Amygdala (tissue), 56 donors: Measurements from ENCODE around the gene PRG3.
"Not testable (repeated sequence)": the region's sequence is repeated elsewhere in the genome, so short reads cannot be mapped to it uniquely, and the experiment has no call there.

Experiments used
- DNase-seq, 56 donors: peaks; one replicate each; lab custom pipeline; 2025; lab: John Stamatoyannopoulos, UW

Gene PRG3

GRCh38 chr11:57344826-57345225 is 36.1 kb downstream of the PRG3 start:
- no peak for DNase-seq

- no peak for DNase-seq
These were observed 37.1 kb downstream of the PRG3 start for GRCh38 chr11:57343825-57344224.

DNA sequence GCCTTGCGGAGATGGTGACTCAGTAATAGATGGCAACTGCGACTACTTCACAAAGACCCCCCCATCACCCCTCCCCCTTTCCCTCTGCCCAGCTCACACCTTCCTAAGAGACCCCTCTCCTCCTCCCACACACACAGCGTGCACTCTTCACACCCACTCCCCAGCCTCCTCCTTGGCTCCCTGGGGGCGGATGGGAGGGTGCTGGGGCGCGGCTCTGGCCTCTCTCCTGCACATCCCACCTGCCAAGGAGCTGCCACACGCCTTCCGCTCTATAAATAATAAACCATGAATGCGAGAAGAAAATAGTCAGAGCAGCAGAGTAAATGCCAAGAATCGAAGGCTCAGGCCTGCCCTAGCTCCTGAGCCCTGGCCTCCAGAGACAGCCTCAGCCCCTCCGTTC is 38.2 kb downstream of the PRG3 start:
- DNase-seq, result peak in 1 of 56 donors; percentile 10

DNA sequence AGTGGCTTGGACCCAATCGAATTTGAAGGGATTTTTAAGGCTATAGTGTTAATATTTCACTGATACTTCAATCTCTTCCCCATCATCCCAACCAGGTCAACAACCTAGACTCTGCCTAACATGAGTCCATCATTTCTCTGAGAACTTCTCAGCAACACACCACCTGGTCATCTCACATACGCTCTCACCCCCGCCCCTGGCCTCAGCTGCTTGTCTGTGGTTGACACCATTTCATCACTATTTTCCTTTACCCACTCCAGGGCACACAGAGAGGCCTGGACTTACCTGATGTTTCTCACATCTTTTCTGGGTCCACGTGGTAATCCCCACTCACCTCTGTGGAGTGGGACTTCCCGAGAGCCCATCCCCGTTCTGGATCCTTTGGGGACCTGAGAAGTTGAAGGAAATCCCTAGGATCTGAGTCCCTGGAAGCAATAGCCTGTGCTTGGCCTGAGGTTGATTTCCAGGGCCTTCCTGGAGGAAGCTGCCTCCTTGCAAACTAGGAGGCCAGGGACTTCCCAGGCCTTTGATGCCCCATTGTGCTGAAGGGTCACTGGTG is 39.6 kb downstream of the PRG3 start:
- no peak for DNase-seq

DNA sequence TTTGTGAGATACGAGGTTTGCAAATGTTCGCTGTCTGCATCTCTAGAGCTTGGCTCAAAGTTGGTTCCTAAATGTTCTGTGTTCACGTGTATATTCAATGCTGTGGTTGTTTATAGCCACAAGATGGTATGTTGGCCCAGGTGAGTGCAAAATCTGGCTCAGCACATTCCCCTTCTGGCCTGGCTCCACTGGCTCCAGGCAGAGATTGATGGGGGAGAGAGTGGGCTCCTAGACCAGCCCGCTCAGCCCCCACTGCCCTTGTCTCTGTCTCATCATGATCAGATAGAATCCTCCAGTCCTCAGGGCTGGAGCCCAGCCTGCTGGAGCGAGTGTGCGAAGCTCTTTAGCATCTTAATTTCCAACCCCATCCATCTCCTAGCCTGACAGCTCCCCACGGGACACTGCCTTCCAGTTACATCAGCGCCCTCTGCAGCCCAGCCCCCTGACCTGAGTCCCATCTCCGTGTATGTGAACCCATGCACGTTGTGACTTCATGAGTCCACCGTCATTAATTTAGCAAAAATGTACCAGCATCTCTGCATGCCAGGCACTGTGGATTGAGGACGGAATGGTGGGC is 40.8 kb downstream of the PRG3 start:
- DNase-seq, result no peak

DNA sequence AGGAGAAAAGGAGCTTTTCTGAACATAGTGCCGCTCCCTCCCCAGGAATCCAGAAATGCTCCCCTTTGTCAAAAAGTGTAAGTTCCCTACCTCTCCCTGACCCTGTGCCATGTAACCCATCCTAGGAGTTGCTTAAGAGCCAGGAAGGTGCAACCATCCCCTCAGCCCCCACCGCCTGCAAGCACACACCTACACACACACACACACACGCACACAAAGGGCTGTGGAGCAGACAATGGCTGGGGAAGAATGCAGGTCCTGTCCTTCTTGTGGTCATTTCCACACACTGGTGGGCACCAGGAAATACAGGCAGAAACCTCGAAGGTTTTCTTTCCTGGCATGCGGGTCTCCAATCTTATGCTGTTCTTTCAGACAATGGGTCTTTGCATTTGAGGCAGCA is 41.6 kb downstream of the PRG3 start:
- no peak for DNase-seq

DNA sequence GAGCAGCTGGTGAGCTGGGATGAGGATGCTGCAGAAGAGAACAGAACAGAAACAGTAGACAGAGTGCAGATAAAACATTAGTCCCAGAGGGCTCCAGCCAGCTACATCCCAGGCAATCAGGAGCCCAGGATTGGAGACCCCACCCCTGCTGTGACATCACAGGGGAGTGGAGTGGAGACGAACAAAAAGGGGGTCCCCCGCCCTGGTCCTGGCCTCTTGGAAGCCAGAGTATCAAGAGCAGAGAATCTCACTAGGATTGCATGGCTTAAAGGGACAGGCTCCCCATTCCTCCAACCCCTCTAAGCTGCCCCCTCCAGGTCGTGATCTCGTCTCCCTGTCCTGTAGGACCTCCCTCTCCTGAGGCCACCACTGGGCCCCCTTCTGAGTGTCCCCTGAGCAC is 42.8 kb downstream of the PRG3 start, which contains the start of gene P2RX3:
Gene P2RX3, plus strand, starts transcription at position 211 of the 400 bp plus-strand sequence. CDS start 199 bp downstream, outside the sequence.
- DNase-seq, result no peak

- DNase-seq, result not testable (repeated sequence)
These were observed 44.1 kb downstream of the PRG3 start for GRCh38 chr11:57336856-57337255.

- no peak for DNase-seq
These were observed 44.8 kb downstream of the PRG3 start for GRCh38 chr11:57336111-57336666.

- DNase-seq, result peak in 55 of 56 donors; percentile 45 to 91 (median 80)
These were observed 45.4 kb downstream of the PRG3 start, which contains the start of gene SSRP1 for GRCh38 chr11:57335343-57336110. TSS of gene SSRP1 (minus strand) at chr11:57335892. CDS start at chr11:57335121, 771 bp downstream.

DNA sequence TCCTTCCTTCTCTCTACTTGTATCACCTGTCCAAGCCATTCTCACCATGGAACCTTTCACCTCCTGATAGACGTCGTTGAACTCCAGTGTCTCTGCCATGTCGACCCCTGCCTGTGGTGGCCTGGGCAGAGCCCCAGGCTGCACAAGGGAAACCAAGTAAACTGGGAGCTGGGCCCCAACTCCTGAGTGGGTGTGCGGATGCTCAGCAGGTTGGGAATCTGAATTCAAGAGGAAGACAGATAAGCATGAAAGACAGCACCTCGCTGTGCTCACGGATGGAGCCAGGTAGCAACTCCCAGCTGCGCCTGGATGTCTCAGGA is 46.0 kb downstream of the PRG3 start:
- no peak for DNase-seq

- no peak for DNase-seq
These were observed 48.1 kb downstream of the PRG3 start for GRCh38 chr11:57332694-57333440.

DNA sequence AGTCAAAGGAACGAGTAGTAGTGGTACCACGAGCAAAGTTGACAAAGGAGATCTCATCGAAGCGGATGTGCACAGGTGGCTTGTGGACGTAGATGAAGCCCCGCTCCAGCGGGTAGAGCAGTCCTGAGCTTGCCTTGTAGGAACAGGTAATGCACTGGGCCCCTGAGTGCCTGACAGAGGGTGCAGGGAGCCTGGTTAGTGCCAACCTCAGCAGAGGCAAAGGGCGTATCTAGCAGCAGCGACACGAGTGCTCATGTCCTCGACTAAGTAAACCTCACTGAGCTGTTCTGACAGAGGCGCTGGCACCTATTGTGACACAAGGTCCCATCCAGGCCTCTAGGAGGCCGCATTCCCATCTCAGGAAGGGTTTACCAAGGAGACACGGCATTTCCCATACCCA is 49.2 kb downstream of the PRG3 start:
- DNase-seq, result no peak

DNA sequence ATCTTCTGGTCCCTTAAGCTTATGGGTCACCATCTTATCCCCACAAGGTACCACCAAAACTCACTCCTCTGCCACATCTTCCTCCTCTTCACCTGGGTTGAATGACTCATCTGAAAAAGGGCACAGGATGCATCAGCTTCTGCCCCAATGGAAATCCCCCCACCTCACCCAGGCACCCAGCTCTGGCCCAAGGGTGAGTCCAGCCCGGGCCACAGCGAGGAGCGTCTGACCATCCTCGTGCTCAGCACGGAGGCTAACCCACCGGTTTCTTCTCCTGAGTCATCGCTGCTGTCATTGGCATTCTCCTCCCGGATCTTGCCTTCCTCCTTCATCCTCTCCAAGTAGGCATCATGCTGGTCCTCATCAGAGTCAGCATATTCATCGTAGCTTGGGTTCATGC is 50.9 kb downstream of the PRG3 start:
- DNase-seq, result no peak

- DNase-seq, result no peak
These were observed 53.2 kb downstream of the PRG3 start for GRCh38 chr11:57327721-57328120.
